GM12878 (cell line): Measurements from ENCODE around the gene BBS9. TPM values are rescaled to one million over a fixed set of nuclear protein-coding genes. Genes with fewer than 3 reads are reported as not detected.

Experiments
- ATAC-seq: fragments of 200-7000 bp; cut with Tn5 transposase; 3 replicates; pipeline ENCODE4 v1.9.1; 2020; ENCODE audit warnings: mild to moderate bottlenecking, moderate library complexity
- BruUV-seq: library from RNA; stranded (reverse); fragments of 400-500 nt; replicated peaks from 2 replicates; lab custom pipeline; 2021; lab: Mats Ljungman, UMichigan
- CTCF ChIA-PET: fragments of 300-600 bp; sonication (Branson Sonifier 250); formaldehyde crosslinking; extraction: SDS; loops from one replicate; lab custom pipeline; 2021; ENCODE audit warnings: inconsistent platforms; lab: Yijun Ruan, JAX
- POLR2A ChIA-PET: fragments of 350-600 bp; formaldehyde crosslinking; extraction: SDS; loops from one replicate; lab custom pipeline; 2021; ENCODE audit warnings: inconsistent platforms; lab: Charles Lee
- RAD21 ChIA-PET: fragments of 300-600 bp; sonication (Branson Sonifier 250); formaldehyde crosslinking; loops from one replicate; lab custom pipeline; 2023; ENCODE audit warnings: antibody characterized with exemption; ENCODE audit not compliant: unreplicated experiment; lab: Charles Lee
- SMC1A ChIA-PET: fragments of 300-600 bp; sonication (Branson Sonifier 250); formaldehyde crosslinking; loops from one replicate; lab custom pipeline; 2023; ENCODE audit not compliant: unreplicated experiment, uncharacterized antibody; lab: Charles Lee
- DNase-seq: peaks from one replicate; pipeline ENCODE4 v3.0.0-alpha.2; 2011; ENCODE audit warnings: low read depth, low spot score
- FAIRE-seq: peaks from 3 replicates; lab custom pipeline; 2011; peaks lifted over from hg19 to GRCh38; lab: Jason Lieb, UNC
- H2AFZ ChIP-seq: 2 replicates; pipeline ENCODE4 v1.6.0; 2011; ENCODE audit warnings: low read depth, low read length, control low read depth; ENCODE audit not compliant: control insufficient read depth
- H3K27ac ChIP-seq: 2 replicates; pipeline ENCODE4 v1.5.1; 2011; ENCODE audit warnings: control low read depth; ENCODE audit not compliant: control insufficient read depth, insufficient read depth
- H3K27me3 ChIP-seq, 2 experiments: replicated peaks in 1 of 2; 2 replicates each; pipeline versions ENCODE4 v1.6.0 to v1.6.1; 2011; ENCODE audit warnings: low read length in 1 of 2; ENCODE audit not compliant: control insufficient read depth in 2 of 2, insufficient read depth in 2 of 2
- H3K36me3 ChIP-seq, 2 experiments: 2 replicates each; pipeline ENCODE4 v1.5.1; 2011; ENCODE audit warnings: low read length in 1 of 2; ENCODE audit not compliant: control insufficient read depth in 2 of 2, insufficient read depth in 2 of 2
- H3K4me1 ChIP-seq: 2 replicates; pipeline ENCODE4 v1.6.1; 2011; ENCODE audit warnings: mild to moderate bottlenecking, low read length, moderate library complexity, mixed read lengths; ENCODE audit not compliant: control insufficient read depth, insufficient read depth
- H3K4me2 ChIP-seq: 2 replicates; pipeline ENCODE4 v1.6.0; 2011; ENCODE audit warnings: control low read depth; ENCODE audit not compliant: control insufficient read depth, insufficient read depth
- H3K4me3 ChIP-seq: fragments of 200-600 bp; sonication (generic); 2 replicates; pipeline ENCODE4 v1.5.1; 2016
- H3K79me2 ChIP-seq: 2 replicates; pipeline ENCODE4 v1.6.0; 2011; ENCODE audit warnings: low read length; ENCODE audit not compliant: control insufficient read depth, insufficient read depth
- H3K9ac ChIP-seq: 2 replicates; pipeline ENCODE4 v1.8.0; 2011; ENCODE audit warnings: low read length, control low read depth, mixed read lengths; ENCODE audit not compliant: control insufficient read depth, insufficient read depth
- H3K9me3 ChIP-seq: replicated peaks from 3 replicates; pipeline ENCODE4 v1.5.1; 2011; ENCODE audit warnings: mild to moderate bottlenecking, low read length; ENCODE audit not compliant: control insufficient read depth, insufficient read depth
- H4K20me1 ChIP-seq: 2 replicates; pipeline ENCODE4 v1.6.0; 2011; ENCODE audit not compliant: control insufficient read depth, insufficient read depth
- E4F1 ChIP-seq: fragments of 450-650 bp; IDR thresholded peaks from 2 replicates; pipeline ENCODE4 v1.6.1; 2018; ENCODE audit warnings: borderline replicate concordance, mild to moderate bottlenecking; ENCODE audit not compliant: partially characterized antibody
- EGR1 ChIP-seq, 2 experiments: IDR thresholded peaks; 1 replicate in 1 of 2; 2 replicates in 1 of 2; pipeline ENCODE4 v1.6.1; 2011 to 2012; ENCODE audit warnings: low read depth in 2 of 2, low read length in 2 of 2, borderline replicate concordance in 1 of 2, mild to moderate bottlenecking in 1 of 2, moderate library complexity in 1 of 2
- EZH2 ChIP-seq: IDR thresholded peaks from 2 replicates; pipeline ENCODE4 v1.6.1; 2012; ENCODE audit warnings: low read depth, mild to moderate bottlenecking, control low read depth, inconsistent platforms, low read length, borderline replicate concordance; ENCODE audit not compliant: control insufficient read depth
- FOS ChIP-seq: IDR thresholded peaks from 3 replicates; pipeline ENCODE4 v1.6.1; 2011; ENCODE audit warnings: borderline replicate concordance; ENCODE audit not compliant: insufficient read length; ENCODE audit errors: extremely low read depth
- HDGF ChIP-seq: fragments of 450-650 bp; IDR thresholded peaks from 2 replicates; pipeline ENCODE4 v1.6.1; 2016; ENCODE audit warnings: antibody characterized with exemption
- IRF5 ChIP-seq: fragments of 450-650 bp; IDR thresholded peaks from 2 replicates; pipeline ENCODE4 v1.6.1; 2017; ENCODE audit warnings: borderline replicate concordance
- KAT2A ChIP-seq: conservative IDR thresholded peaks from 2 replicates; pipeline ENCODE4 v1.6.1; 2011; ENCODE audit warnings: low read depth, low read length; ENCODE audit not compliant: control insufficient read depth
- NR2C2 ChIP-seq: IDR thresholded peaks from 2 replicates; pipeline ENCODE4 v1.6.1; 2011; ENCODE audit warnings: borderline replicate concordance, low read depth; ENCODE audit not compliant: control insufficient read depth, insufficient read length
- PML ChIP-seq: IDR thresholded peaks from 2 replicates; pipeline ENCODE4 v1.6.1; 2012; ENCODE audit warnings: low read length, inconsistent platforms
- RCOR1 ChIP-seq: conservative IDR thresholded peaks from 2 replicates; pipeline ENCODE4 v1.6.1; 2012; ENCODE audit warnings: low read depth, low read length, improper control_type of control experiment
- RUNX3 ChIP-seq: IDR thresholded peaks from 2 replicates; pipeline ENCODE4 v1.6.1; 2012; ENCODE audit warnings: low read length, inconsistent platforms
- SREBF2 ChIP-seq: IDR thresholded peaks from 2 replicates; pipeline ENCODE4 v1.6.1; 2012; ENCODE audit warnings: mild to moderate bottlenecking, low read length
- SUPT20H ChIP-seq: IDR thresholded peaks from 2 replicates; pipeline ENCODE4 v1.6.1; 2011; ENCODE audit warnings: low read depth, mild to moderate bottlenecking, low read length, moderate library complexity, borderline replicate concordance; ENCODE audit not compliant: control insufficient read depth
- WRNIP1 ChIP-seq: IDR thresholded peaks from 2 replicates; pipeline ENCODE4 v1.6.1; 2011; ENCODE audit warnings: low read depth, low read length, improper control_type of control experiment, borderline replicate concordance
- ZNF274 ChIP-seq: IDR thresholded peaks from one replicate; pipeline ENCODE4 v1.8.0; 2011; ENCODE audit not compliant: insufficient read length, insufficient read depth
- WGBS: methylation state at CpG from one replicate; pipeline ENCODE4 v1.1.6; 2016; ENCODE audit warnings: low lambda C conversion rate; ENCODE audit not compliant: insufficient replicate concordance, insufficient coverage; ENCODE audit errors: missing lambda C conversion rate; 5-methylcytosine and 5-hydroxymethylcytosine counted together
- in situ Hi-C: fragments of 300-500 bp; cut with MboI; formaldehyde crosslinking; loops from 9 replicates; pipeline ENCODE4 v1.14.3; 2018; ENCODE audit warnings: mixed read lengths
- intact Hi-C: fragments of 100-400 bp; cut with micrococcal nuclease; formaldehyde crosslinking; loops from one replicate; pipeline ENCODE4 v1.14.2; 2022; ENCODE audit not compliant: unreplicated experiment
- polyA plus RNA-seq, 11 experiments: library from polyadenylated mRNA; depleted of rRNA in 4 of 11; unstranded in 6 of 11; stranded (reverse) in 5 of 11; fragments of >200 nt; fragmentation: Nextera tagmentation in 4 of 11; fragmentation: Illumina TruSeq in 1 of 11; extraction: Ambion mirVana in 4 of 11; extraction: Trizol in 1 of 11; gene quantifications; 1 replicate in 1 of 11; 2 replicates in 10 of 11; pipeline versions ENCODE4 v1.2.1 to v1.2.3, GENCODE V29; 2011 to 2016; ENCODE audit warnings: inconsistent platforms in 2 of 11, missing spikeins in 2 of 11, low read depth in 1 of 11
- total RNA-seq, 4 experiments: library from RNA; depleted of rRNA in 3 of 4; stranded (reverse); fragments of >200 nt in 3 of 4; fragmentation: Illumina TruSeq in 1 of 4; extraction: Trizol in 1 of 4; gene quantifications; 2 replicates each; pipeline versions ENCODE4 v1.2.1 to v1.2.3, GENCODE V29; 2013 to 2021
- TF ChIP-seq, protein P1 (sequence below): fragments of 450-650 bp; IDR thresholded peaks from 2 replicates; pipeline ENCODE4 v1.6.1; 2017; ENCODE audit warnings: antibody characterized with exemption, mild to moderate bottlenecking, moderate library complexity

BBS9 gene
- total and polyA plus RNA-seq, 10 of the 15 experiments (the other 5 are each of a cell fraction or from before 2014, with no cell fraction given): 1.2 to 5.6 (median 2.3) TPM

GRCh38 chr7:33610918-33611317 is 481.6 kb downstream of the BBS9 start (continued):
- no peak for TF ChIP-seq ZNF274
- TF ChIP-seq FOS: no peak
- TF ChIP-seq E4F1: no peak
- TF ChIP-seq WRNIP1: no peak
- TF ChIP-seq HDGF: no peak

GRCh38 chr7:33612442-33612841 is 483.1 kb downstream of the BBS9 start:
- intact Hi-C loops: no loop called here
- H3K27me3 ChIP-seq: no peaks in the 10 kb centered on the region
- FAIRE-seq: no peak
- H3K4me3 ChIP-seq: no peak overlapping the region
- ChIA-PET POLR2A (no interaction called here), SMC1A (interaction anchor here (1.0 kb wide), 1 partner anchor 12 kb away, joined by 3 read pairs; no protein-coding TSS in a partner anchor), RAD21 (no interaction called here), CTCF (no interaction called here)
- H3K27ac ChIP-seq: no peak overlapping the region
- no peaks in the 10 kb centered on the region for H3K79me2 ChIP-seq
- no peaks in the 10 kb centered on the region for H3K4me1 ChIP-seq
- WGBS: 78% methylated on average over 1 of the region's 1 CpG
- H2AFZ ChIP-seq: no peak overlapping the region
- H3K9me3 ChIP-seq: no peaks in the 10 kb centered on the region
- ATAC-seq: no peak
- no TSS peak for BruUV-seq
- in situ Hi-C loops: no loop called here
- no peaks in the 10 kb centered on the region for H4K20me1 ChIP-seq
- no peak for DNase-seq
- no peak overlapping the region for H3K4me2 ChIP-seq
- no peak overlapping the region for H3K9ac ChIP-seq
- H3K36me3 ChIP-seq: no peaks in the 10 kb centered on the region
- no peak for TF ChIP-seq EZH2
- TF ChIP-seq, protein P1, sequence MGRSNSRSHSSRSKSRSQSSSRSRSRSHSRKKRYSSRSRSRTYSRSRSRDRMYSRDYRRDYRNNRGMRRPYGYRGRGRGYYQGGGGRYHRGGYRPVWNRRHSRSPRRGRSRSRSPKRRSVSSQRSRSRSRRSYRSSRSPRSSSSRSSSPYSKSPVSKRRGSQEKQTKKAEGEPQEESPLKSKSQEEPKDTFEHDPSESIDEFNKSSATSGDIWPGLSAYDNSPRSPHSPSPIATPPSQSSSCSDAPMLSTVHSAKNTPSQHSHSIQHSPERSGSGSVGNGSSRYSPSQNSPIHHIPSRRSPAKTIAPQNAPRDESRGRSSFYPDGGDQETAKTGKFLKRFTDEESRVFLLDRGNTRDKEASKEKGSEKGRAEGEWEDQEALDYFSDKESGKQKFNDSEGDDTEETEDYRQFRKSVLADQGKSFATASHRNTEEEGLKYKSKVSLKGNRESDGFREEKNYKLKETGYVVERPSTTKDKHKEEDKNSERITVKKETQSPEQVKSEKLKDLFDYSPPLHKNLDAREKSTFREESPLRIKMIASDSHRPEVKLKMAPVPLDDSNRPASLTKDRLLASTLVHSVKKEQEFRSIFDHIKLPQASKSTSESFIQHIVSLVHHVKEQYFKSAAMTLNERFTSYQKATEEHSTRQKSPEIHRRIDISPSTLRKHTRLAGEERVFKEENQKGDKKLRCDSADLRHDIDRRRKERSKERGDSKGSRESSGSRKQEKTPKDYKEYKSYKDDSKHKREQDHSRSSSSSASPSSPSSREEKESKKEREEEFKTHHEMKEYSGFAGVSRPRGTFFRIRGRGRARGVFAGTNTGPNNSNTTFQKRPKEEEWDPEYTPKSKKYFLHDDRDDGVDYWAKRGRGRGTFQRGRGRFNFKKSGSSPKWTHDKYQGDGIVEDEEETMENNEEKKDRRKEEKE: no peak
- no peak for TF ChIP-seq SREBF2
- no peak for TF ChIP-seq SUPT20H
- TF ChIP-seq KAT2A: no peak
- TF ChIP-seq RCOR1: no peak
- TF ChIP-seq EGR1 (IDR thresholded peaks at IDR 0.05; ENCODE audit: borderline replicate concordance in 1 of 2, low read depth in 2 of 2, low read length in 2 of 2): no peak
- no peak for TF ChIP-seq NR2C2
- no peak for TF ChIP-seq PML
- TF ChIP-seq IRF5: no peak
- TF ChIP-seq RUNX3: no peak
